Measurements from ENCODE around the gene FBXO11.

Gene FBXO11

DNA sequence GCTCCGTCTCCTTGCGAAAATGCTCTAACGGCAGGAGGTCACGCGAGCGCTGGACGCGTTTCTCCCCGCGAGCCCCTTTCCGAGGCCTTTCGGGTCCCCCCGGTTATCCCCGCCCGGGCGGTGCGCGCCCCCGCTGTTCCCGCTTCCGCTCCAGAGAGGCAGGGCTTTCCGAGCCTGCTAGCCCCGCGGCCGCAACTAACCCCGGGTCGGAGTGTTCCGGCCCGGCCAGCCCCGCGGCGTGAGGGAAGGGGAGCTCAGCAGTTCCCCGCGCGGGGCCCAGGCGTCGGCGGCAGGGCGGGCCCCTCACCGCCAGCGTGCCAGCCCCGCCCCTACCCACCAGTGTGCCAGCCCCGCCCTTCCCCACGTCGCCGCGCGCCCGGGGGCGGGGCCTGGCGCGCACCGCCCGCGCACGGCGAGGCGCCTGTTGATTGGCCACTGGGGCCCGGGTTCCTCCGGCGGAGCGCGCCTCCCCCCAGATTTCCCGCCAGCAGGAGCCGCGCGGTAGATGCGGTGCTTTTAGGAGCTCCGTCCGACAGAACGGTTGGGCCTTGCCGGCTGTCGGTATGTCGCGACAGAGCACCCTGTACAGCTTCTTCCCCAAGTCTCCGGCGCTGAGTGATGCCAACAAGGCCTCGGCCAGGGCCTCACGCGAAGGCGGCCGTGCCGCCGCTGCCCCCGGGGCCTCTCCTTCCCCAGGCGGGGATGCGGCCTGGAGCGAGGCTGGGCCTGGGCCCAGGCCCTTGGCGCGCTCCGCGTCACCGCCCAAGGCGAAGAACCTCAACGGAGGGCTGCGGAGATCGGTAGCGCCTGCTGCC, 123.4 kb downstream of the FBXO11 start, which contains the start of gene MSH6:
TSS of gene MSH6 (plus strand) at position 475 of the 815 bp plus-strand sequence. CDS start at position 564, 89 bp downstream.
- DNase-seq = peak; percentile 37

DNA sequence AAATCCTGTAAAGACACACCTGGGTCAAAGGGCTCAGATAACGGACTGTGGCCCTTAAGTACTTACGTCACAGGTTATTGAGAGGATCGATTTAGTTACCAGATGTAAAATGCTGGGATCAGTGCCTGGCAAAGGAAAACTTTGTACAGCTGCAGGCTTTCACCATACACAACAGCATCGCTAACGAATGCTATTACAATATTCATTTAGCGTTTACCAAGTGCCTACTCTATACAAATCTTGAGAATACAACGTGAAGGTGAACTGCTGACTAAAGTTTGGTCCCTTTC, 124.0 kb downstream of the FBXO11 start:
- DNase-seq = no peak

DNA sequence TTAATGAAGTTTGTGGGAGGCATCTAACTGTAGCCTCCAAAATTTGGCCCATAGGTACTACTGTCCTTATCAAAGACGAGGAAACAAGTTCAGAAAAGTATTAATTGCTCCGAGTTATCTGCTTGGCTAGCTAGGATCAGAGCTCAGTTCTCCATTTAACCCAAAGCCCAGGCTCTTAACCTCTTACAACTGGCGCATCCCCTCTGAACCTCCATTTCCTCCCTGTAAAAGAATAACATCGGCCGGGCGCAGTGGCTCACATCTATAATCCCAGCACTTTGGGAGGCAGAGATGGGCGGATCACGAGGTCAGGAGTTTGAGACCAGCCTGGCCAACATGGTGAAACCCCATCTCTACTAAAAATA, 126.9 kb downstream of the FBXO11 start:
- no peak for DNase-seq

- no peak for DNase-seq
Measured at GRCh38 chr2:47778698-47779425, 127.4 kb downstream of the FBXO11 start.

GRCh38 chr2:47777277-47777937, 128.9 kb downstream of the FBXO11 start:
- no peak for DNase-seq

DNA sequence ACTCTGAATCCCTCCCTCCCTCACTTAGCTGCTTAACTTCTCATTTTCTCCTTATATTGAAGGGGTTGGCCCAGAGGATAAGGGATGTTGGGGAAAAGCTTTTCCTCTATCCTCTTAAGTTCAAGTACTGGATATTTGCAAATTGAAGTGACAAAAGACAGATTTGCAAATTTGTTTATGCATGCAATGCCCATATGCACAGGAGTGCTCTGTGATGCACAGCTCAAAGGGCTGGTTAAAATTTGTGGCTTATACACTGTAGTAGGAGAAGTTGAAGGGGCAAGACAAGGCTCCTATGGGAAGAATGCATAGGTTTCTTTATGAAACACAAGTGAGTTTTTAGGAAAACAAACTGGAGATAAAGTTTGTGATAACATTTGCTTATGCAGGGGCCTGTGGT, 131.7 kb downstream of the FBXO11 start:
- DNase-seq = no peak

DNA sequence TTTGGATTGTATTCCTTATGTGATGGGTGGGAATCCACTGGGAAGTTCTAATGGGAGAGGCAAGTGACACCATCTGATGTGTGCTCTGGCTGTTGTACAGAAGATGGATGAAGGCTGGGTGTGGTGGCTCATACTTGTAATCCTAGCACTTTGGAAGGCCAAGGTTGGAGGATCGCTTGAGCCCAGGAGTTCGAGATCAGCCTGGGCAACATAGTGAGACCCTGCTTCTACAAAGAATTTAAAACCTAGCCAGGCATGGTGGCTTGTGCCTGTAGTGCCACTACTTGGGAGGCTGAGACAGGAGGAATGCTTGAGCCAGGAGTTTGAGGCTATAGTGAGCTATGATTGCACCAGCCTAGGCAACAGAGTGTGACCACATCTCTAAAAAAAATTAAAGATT, 134.0 kb downstream of the FBXO11 start:
- no peak for DNase-seq

- no peak for DNase-seq
Measured at GRCh38 chr2:47771211-47771610, 135.1 kb downstream of the FBXO11 start.

- DNase-seq = no peak
Measured at GRCh38 chr2:47769318-47769717, 137.0 kb downstream of the FBXO11 start.

- DNase-seq = no peak
Measured at GRCh38 chr2:47767880-47768609, 138.3 kb downstream of the FBXO11 start.

DNA sequence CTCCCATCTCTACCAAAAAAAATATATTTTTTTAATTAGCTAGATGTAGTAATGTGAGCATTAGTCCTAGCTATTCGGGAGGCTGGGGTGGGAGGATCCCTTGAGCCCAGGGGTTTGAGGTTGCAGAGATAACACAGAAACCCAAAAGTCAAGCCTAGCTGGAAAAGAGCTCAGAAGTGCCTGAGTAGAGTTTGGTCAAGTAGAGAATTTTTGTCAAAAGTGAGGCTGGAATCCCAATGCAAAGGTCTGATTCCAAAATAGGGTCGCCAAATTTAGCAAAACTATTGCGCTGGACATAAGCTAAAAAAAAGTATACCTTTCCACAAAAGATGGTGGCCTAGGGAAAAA, 138.8 kb downstream of the FBXO11 start:
- DNase-seq = no peak

- DNase-seq = no peak
Measured at GRCh38 chr2:47751856-47752414, 154.4 kb downstream of the FBXO11 start.

- no peak for DNase-seq
Measured at GRCh38 chr2:47747878-47748277, 158.4 kb downstream of the FBXO11 start.

DNA sequence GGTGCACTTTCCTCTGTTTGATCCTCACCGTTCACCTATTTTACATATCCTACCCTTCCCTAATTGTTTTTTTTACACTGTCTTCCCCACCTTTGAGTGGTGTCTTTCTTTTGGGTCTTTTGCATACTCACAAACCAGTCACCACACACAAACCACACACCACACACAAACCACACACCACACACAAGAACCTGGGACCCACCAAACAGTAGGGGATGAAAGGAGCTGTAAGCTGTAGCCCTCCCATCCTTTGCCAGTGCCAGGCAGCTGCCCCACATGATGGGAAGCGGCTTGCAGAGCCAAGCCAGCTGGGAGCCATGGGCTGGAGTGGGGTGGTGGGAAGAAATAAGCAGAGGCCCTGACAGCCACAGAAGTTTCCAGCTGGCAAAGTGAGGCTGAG, 162.2 kb downstream of the FBXO11 start:
- DNase-seq = no peak

DNA sequence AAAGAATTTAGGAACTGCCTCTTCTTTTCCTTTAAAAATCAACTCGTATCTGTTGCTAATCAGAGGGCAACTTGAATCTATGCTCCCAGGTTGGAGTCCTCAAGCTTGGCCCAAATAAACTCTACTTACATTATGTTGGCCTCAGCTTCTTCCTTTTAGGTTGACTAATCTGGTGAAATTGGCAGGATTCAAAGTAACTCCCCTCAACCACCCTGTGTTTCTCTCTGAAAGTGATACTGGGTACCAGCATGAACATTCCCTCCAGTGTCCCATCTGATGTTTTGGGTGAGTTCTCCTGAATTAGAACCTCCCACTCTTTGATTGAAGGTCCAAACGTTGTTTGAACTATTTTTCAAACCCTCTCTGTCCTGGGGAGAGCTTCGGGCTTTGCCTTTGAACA, 164.7 kb downstream of the FBXO11 start:
- no peak for DNase-seq

DNA sequence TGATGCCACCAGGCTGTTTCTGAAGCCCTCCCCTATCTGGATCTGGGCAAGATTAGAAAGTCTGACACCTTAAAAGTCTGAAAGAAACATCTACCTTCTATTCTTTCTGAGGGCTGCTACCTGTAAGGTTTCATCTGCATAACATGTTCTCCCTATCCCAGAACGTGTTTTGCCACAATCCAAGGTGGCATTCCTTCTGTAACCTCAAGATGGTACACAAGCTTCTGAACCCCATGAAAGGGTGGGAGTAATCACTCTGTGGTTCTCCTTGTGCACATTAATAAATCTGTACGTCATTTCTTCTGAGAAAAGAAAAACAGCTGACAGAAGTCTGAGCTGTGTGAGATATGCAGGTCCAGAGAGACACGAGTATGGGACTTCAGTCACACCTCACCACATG, 165.2 kb downstream of the FBXO11 start:
- DNase-seq = no peak
